Stimulated activated naive CD4-positive, alpha-beta T cell (primary cell): ENCODE measurements around the gene ZNF717.
"Not testable (repeated sequence)": the region's sequence is repeated elsewhere in the genome, so short reads cannot be mapped to it uniquely, and the experiment has no call there.

Experiments used
- DNase-seq, 6 experiments: peaks; one replicate each; lab custom pipeline; 2025; lab: John Stamatoyannopoulos, UW

Gene ZNF717

GRCh38 chr3:75785081-75785755 lies at the start of gene ZNF717:
ZNF717 (minus strand) TSS chr3:75785549; CDS start chr3:75783362, 2,187 bp downstream.
- peak; percentile 84 to 96 (median 86) for DNase-seq

- DNase-seq = not testable (repeated sequence)
Observed at GRCh38 chr3:75831076-75831475, 45.7 kb upstream of the ZNF717 start.

- not testable (repeated sequence) for DNase-seq
Observed at GRCh38 chr3:75818019-75818418, 32.7 kb upstream of the ZNF717 start.

GRCh38 chr3:75816287-75817180 lies 31.2 kb upstream of the ZNF717 start:
- DNase-seq = not testable (repeated sequence)

- no peak for DNase-seq
Observed at GRCh38 chr3:75814797-75815196, 29.4 kb upstream of the ZNF717 start.

DNA sequence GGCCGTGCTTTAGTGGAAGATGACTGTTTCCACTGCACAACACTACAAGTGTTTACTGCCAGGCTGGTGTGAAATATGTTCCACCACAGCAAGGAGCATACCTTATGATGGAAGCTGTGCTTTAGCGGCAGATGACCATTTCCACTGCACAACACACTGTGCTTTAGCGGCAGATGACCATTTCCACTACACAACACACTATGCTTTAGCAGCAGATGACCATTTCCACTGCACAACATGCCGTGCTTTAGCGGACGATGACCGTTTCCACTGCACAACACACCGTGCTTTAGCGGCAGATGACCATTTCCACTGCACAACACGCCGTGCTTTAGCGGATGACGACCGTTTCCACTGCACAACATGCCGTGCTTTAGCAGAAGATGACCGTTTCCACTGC lies 2.8 kb downstream of the ZNF717 start:
- DNase-seq = no peak

DNA sequence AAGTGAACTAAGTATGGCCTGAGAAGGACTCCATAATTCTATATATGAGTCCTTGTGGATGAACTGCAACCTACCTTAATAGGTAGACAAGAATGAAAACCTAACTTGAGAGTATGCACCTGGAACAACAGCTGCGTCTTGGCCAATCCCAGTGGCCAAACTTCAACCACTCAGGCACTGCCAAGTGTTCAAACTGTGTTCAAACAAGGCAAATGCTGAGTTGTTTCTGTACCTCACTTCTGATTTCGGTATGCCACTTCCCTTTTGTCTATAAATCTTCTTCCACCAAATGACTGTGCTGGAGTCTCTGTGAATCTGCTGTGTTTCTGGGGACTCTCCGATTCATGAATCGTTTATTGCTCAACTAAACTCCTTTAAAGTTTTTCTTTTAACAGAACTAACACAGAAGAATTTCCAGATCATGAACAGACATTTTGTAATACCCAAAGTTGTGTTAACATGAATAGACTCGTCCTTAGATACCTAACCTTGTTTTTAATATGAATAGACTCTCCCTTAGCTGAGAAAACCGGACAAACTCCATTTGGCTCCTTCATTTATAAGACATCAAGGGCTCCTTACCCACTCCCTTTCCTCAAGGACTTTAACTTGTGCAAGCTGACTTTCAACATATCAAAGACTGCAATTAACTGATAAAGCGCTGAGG lies 4.1 kb downstream of the ZNF717 start:
- DNase-seq = no peak

DNA sequence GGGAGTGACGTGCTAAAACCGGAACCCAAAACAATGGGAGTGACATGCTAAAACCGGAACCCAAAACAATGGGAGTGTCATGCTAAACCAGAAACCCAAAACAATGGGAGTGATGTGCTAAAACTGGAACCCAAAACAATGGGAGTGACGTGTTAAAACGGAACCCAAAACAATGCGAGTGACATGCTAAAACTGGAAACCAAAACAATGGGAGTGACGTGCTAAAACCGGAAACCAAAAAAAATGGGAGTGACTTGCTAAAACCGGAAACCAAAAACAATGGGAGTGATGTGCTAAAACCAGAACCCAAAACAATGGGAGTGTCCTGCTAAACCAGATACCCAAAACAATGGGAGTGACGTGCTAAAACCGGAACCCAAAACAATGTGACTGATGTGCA lies 7.6 kb downstream of the ZNF717 start:
- not testable (repeated sequence) for DNase-seq

DNA sequence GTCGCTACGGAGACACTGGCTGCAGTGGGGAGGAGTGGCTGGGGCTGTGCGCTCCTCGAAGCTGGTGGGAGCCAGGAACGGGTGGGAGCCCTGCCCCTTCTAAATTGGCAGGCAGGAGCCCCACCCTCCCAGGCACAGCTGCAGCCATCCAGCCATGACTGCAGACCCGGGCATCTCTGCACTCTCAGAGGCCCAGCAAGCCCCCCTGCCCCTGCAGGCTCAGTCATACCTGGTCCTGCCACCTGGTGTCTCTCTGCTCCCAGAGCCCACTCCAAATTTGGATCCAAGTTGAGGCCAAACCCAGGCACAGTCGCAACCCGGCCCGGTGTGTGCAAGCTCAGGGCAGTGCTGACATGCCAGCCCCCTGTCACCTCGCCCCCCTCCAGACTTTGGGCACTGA lies 13.7 kb downstream of the ZNF717 start:
- DNase-seq = not testable (repeated sequence)

- no peak for DNase-seq
Observed at GRCh38 chr3:75768303-75769017, 16.9 kb downstream of the ZNF717 start.

DNA sequence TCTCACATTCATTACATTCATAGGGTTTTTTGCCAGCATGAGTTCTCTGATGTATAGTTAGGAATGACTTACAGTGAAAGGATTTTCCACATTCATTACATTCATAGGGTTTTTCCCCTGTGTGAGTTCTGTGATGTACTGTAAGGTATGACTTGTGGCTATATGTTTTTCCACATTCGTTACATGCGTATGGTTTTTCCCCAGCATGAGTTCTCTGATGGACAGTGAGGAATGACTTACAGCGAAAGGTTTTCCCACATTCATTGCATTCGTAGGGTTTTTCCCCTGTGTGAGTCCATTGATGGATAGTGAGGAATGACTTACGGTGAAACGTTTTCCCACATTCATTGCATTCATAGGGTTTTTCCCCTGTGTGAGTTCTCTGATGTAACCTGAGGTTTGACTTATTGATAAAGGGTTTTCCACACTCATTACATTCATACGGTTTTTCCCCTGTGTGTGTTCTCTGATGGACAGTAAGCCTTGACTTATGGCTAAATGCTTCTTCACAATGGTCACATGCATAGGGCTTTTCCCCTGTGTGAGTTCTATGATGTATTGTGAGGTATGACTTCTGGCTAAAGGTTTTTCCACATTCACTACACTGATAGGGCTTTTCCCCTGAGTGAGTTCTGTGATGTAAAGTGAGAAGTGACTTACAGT lies 47.4 kb downstream of the ZNF717 start:
- DNase-seq = no peak

- DNase-seq = no peak
Observed at GRCh38 chr3:75727985-75728384, 57.4 kb downstream of the ZNF717 start.

- DNase-seq = no peak
Observed at GRCh38 chr3:75692061-75692460, 93.3 kb downstream of the ZNF717 start.

DNA sequence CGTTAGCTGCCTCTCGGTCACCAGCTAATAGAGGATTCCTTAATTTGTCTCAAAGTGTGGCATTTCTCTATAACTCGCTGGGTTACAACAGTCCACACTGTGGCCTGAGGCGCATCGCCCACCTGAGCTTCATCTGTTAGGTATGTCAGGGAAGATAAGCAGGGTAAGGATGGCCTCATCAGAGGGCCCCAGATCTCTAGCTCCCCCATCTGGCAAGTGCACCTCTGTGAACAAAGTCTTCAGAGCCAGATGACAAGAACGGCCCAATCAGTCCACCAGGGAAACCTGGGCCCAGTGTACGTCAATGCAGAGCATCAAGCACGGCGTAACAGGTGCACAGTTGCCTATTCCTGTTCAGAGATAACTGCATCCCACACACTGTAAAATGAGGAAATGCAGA lies 98.0 kb downstream of the ZNF717 start:
- DNase-seq = no peak
